ENCODE results near the gene PTPRG.

- TF ChIP-seq CTCF (IDR thresholded peaks at IDR 0.05) (no peak), POLR2A (IDR thresholded peaks at IDR 0.05; ENCODE audit: low read depth) (no peak), EP300 (IDR thresholded peaks at IDR 0.05) (no peak), POLR2AphosphoS5 (IDR thresholded peaks at IDR 0.05) (no peak)
These were observed 267.0 kb downstream of the PTPRG start for GRCh38 chr3:61828184-61828874.

Data from esophagus muscularis mucosa (tissue), 4 donors.